ENCODE data around the gene MRPS15. TPM values are rescaled to one million over a fixed set of nuclear protein-coding genes. Genes with fewer than 3 reads are reported as not detected.

The MRPS15 gene
- polyA plus RNA-seq, 4 donors = 68.2 to 122 (median 109) TPM

DNA sequence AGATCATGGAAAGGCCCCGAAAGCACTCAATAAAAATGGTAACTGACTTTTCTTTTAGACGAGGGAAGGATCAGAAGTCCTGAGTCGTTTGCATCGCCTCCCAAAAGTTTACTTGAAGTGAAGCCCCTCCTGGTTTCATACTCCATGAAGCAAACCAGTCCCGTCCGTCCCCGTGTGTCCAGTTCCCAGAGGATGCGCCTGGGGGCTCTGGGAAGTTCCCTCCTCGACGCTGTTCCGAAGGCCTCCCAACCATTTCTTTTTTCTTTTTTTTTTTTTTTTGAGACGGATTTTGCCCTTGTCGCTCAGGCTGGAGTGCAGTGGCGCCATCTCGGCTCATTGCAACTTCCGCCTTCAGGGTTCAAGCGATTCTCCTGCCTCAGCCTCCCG is 13.3 kb downstream of the MRPS15 start:
- no peak for FAIRE-seq
- H3K36me3 ChIP-seq (ENCODE audit: control insufficient read depth in 3 of 3, insufficient read depth in 2 of 3, low read depth in 1 of 3, low read length in 3 of 3) = peaks cover 3 to 10% (median 7%) of the 10 kb centered on the region in 3 donors
- WGBS, 3 donors = 33 to 46% (median 38%) methylated on average over 17 to 18 of the region's 18 CpGs
- H3K9me3 ChIP-seq (ENCODE audit: control insufficient read depth in 2 of 2, insufficient read depth in 1 of 2, low read depth in 1 of 2, low read length in 1 of 2) = no peaks in the 10 kb centered on the region
- H3K27ac ChIP-seq (ENCODE audit: low read depth in 1 of 3, low read length in 2 of 3) = peak overlapping the region; percentile 65 to 96 (median 95)
- DNase-seq = no peak
- H3K27me3 ChIP-seq (ENCODE audit: control insufficient read depth in 3 of 3, insufficient read depth in 3 of 3, low read length in 3 of 3) = no peaks in the 10 kb centered on the region
- H3K4me3 ChIP-seq (ENCODE audit: low read depth in 1 of 3, low read length in 3 of 3) = peak overlapping the region; percentile 44 to 92 (median 78)
- peaks cover 0 to 6% (median 0%) of the 10 kb centered on the region in 3 donors for H3K4me1 ChIP-seq (ENCODE audit: control insufficient read depth in 3 of 3, insufficient read depth in 2 of 3, low read depth in 1 of 3, low read length in 2 of 3)

- peak within 1 kb of the TSS; percentile 65 to 96 (median 95) for H3K27ac ChIP-seq (ENCODE audit: low read depth in 1 of 3, low read length in 2 of 3)
- H3K4me3 ChIP-seq (ENCODE audit: low read depth in 1 of 3, low read length in 3 of 3) = peak within 1 kb of the TSS; percentile 44 to 92 (median 78)
- H3K27me3 ChIP-seq (ENCODE audit: control insufficient read depth in 3 of 3, insufficient read depth in 3 of 3, low read length in 3 of 3) = no peaks in the 10 kb centered on the region
- WGBS, 3 donors = 0 to 1% (median 0%) methylated on average over 37 to 48 of the region's 48 CpGs
- H3K9me3 ChIP-seq (ENCODE audit: control insufficient read depth in 2 of 2, insufficient read depth in 1 of 2, low read depth in 1 of 2, low read length in 1 of 2) = no peaks in the 10 kb centered on the region
- peaks cover 0 to 6% (median 0%) of the 10 kb centered on the region in 3 donors for H3K4me1 ChIP-seq (ENCODE audit: control insufficient read depth in 3 of 3, insufficient read depth in 2 of 3, low read depth in 1 of 3, low read length in 2 of 3)
- FAIRE-seq (no peak), DNase-seq (peak; percentile 97 to 98)
- H3K36me3 ChIP-seq (ENCODE audit: control insufficient read depth in 3 of 3, insufficient read depth in 2 of 3, low read depth in 1 of 3, low read length in 3 of 3) = peaks cover 1 to 5% (median 2%) of the 10 kb centered on the region in 3 donors
Observed at GRCh38 chr1:36450270-36450918, 13.8 kb downstream of the MRPS15 start, which contains the start of gene OSCP1. OSCP1 (minus strand) TSS chr1:36450451; CDS start chr1:36450369, 82 bp downstream.

DNA sequence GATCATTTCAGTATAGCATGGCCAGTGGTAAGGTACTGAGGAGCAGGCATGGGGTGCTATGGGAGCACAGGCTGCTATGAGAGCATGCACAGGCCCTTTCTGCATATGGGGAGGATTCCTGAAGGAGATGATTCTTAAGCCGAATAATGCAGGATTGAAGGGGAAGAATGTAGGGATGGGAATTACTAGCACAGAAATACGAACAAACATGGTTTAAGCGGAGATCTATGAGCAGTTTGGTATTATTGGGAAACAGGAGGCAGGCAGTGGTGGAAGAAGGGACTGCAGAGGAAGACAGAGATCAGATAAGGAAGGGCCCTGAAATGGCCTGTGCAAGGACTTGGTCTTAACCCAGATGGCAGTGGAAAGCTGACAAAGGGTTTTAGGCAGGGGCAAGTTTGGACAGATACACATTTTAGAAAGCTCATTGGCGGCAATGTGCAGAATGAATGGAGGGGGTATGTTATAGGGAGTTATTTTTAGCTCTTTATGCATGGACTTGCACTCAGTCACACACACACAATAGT is 15.6 kb downstream of the MRPS15 start:
- 88 to 93% (median 92%) methylated on average over 4 of the region's 4 CpGs for WGBS, 3 donors
- Histone ChIP-seq H3K4me3 (ENCODE audit: low read depth in 1 of 3, low read length in 3 of 3) (no peak overlapping the region), H3K27ac (ENCODE audit: low read depth in 1 of 3, low read length in 2 of 3) (no peak overlapping the region), H3K36me3 (ENCODE audit: control insufficient read depth in 3 of 3, insufficient read depth in 2 of 3, low read depth in 1 of 3, low read length in 3 of 3) (no peaks in the 10 kb centered on the region), H3K27me3 (ENCODE audit: control insufficient read depth in 3 of 3, insufficient read depth in 3 of 3, low read length in 3 of 3) (no peaks in the 10 kb centered on the region), H3K4me1 (ENCODE audit: control insufficient read depth in 3 of 3, insufficient read depth in 2 of 3, low read depth in 1 of 3, low read length in 2 of 3) (peaks cover 0 to 6% (median 0%) of the 10 kb centered on the region in 3 donors), H3K9me3 (ENCODE audit: control insufficient read depth in 2 of 2, insufficient read depth in 1 of 2, low read depth in 1 of 2, low read length in 1 of 2) (no peaks in the 10 kb centered on the region)
- DNase-seq (no peak), FAIRE-seq (no peak)

GRCh38 chr1:36447450-36447849 is 16.7 kb downstream of the MRPS15 start:
- Histone ChIP-seq H3K36me3 (ENCODE audit: control insufficient read depth in 3 of 3, insufficient read depth in 2 of 3, low read depth in 1 of 3, low read length in 3 of 3) (no peaks in the 10 kb centered on the region), H3K4me3 (ENCODE audit: low read depth in 1 of 3, low read length in 3 of 3) (no peak overlapping the region), H3K27ac (ENCODE audit: low read depth in 1 of 3, low read length in 2 of 3) (no peak overlapping the region), H3K4me1 (ENCODE audit: control insufficient read depth in 3 of 3, insufficient read depth in 2 of 3, low read depth in 1 of 3, low read length in 2 of 3) (peaks cover 0 to 6% (median 0%) of the 10 kb centered on the region in 3 donors), H3K27me3 (ENCODE audit: control insufficient read depth in 3 of 3, insufficient read depth in 3 of 3, low read length in 3 of 3) (no peaks in the 10 kb centered on the region), H3K9me3 (ENCODE audit: control insufficient read depth in 2 of 2, insufficient read depth in 1 of 2, low read depth in 1 of 2, low read length in 1 of 2) (no peaks in the 10 kb centered on the region)
- FAIRE-seq = no peak
- DNase-seq = no peak

GRCh38 chr1:36446746-36447145 is 17.4 kb downstream of the MRPS15 start:
- no peak overlapping the region for H3K4me3 ChIP-seq (ENCODE audit: low read depth in 1 of 3, low read length in 3 of 3)
- H3K36me3 ChIP-seq (ENCODE audit: control insufficient read depth in 3 of 3, insufficient read depth in 2 of 3, low read depth in 1 of 3, low read length in 3 of 3) = no peaks in the 10 kb centered on the region
- 62 to 80% (median 78%) methylated on average over 5 of the region's 5 CpGs for WGBS, 3 donors
- no peak for DNase-seq
- no peaks in the 10 kb centered on the region for H3K27me3 ChIP-seq (ENCODE audit: control insufficient read depth in 3 of 3, insufficient read depth in 3 of 3, low read length in 3 of 3)
- H3K9me3 ChIP-seq (ENCODE audit: control insufficient read depth in 2 of 2, insufficient read depth in 1 of 2, low read depth in 1 of 2, low read length in 1 of 2) = no peaks in the 10 kb centered on the region
- H3K27ac ChIP-seq (ENCODE audit: low read depth in 1 of 3, low read length in 2 of 3) = no peak overlapping the region
- FAIRE-seq = no peak
- H3K4me1 ChIP-seq (ENCODE audit: control insufficient read depth in 3 of 3, insufficient read depth in 2 of 3, low read depth in 1 of 3, low read length in 2 of 3) = peaks cover 0 to 6% (median 0%) of the 10 kb centered on the region in 3 donors

DNA sequence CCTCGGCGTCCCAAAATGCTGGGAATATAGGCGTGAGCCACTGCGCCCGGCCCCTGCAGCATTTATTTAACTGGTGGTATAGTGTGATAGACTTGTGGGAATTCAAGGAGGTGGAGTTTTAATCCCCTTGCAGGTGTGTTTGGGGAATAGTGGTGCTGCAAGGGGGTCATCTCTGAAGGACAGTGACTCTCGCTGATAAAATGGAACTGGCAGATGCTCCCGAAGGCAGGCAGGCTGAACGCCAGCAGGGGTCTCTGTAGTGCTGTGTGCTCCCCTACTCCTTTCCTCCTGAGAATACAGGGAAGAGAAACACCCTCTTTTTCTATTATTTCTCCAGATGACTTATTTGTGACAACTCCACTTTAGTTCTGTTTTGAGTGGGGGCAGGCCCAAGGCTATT is 17.9 kb downstream of the MRPS15 start:
- Histone ChIP-seq H3K27me3 (ENCODE audit: control insufficient read depth in 3 of 3, insufficient read depth in 3 of 3, low read length in 3 of 3) (no peaks in the 10 kb centered on the region), H3K27ac (ENCODE audit: low read depth in 1 of 3, low read length in 2 of 3) (no peak overlapping the region), H3K9me3 (ENCODE audit: control insufficient read depth in 2 of 2, insufficient read depth in 1 of 2, low read depth in 1 of 2, low read length in 1 of 2) (no peaks in the 10 kb centered on the region), H3K4me1 (ENCODE audit: control insufficient read depth in 3 of 3, insufficient read depth in 2 of 3, low read depth in 1 of 3, low read length in 2 of 3) (peaks cover 0 to 6% (median 0%) of the 10 kb centered on the region in 3 donors), H3K36me3 (ENCODE audit: control insufficient read depth in 3 of 3, insufficient read depth in 2 of 3, low read depth in 1 of 3, low read length in 3 of 3) (no peaks in the 10 kb centered on the region), H3K4me3 (ENCODE audit: low read depth in 1 of 3, low read length in 3 of 3) (no peak overlapping the region)
- WGBS, 3 donors = 59 to 78% (median 74%) methylated on average over 8 of the region's 8 CpGs
- FAIRE-seq = no peak
- no peak for DNase-seq

GRCh38 chr1:36443297-36443696 is 20.9 kb downstream of the MRPS15 start:
- H3K4me1 ChIP-seq (ENCODE audit: control insufficient read depth in 3 of 3, insufficient read depth in 2 of 3, low read depth in 1 of 3, low read length in 2 of 3) = no peaks in the 10 kb centered on the region
- WGBS, 3 donors = 72 to 87% (median 77%) methylated on average over 2 of the region's 2 CpGs
- no peaks in the 10 kb centered on the region for H3K27me3 ChIP-seq (ENCODE audit: control insufficient read depth in 3 of 3, insufficient read depth in 3 of 3, low read length in 3 of 3)
- no peak overlapping the region for H3K27ac ChIP-seq (ENCODE audit: low read depth in 1 of 3, low read length in 2 of 3)
- H3K9me3 ChIP-seq (ENCODE audit: control insufficient read depth in 2 of 2, insufficient read depth in 1 of 2, low read depth in 1 of 2, low read length in 1 of 2) = no peaks in the 10 kb centered on the region
- no peak for DNase-seq
- H3K4me3 ChIP-seq (ENCODE audit: low read depth in 1 of 3, low read length in 3 of 3) = no peak overlapping the region
- peaks cover 0 to 9% (median 0%) of the 10 kb centered on the region in 3 donors for H3K36me3 ChIP-seq (ENCODE audit: control insufficient read depth in 3 of 3, insufficient read depth in 2 of 3, low read depth in 1 of 3, low read length in 3 of 3)
- FAIRE-seq = no peak

DNA sequence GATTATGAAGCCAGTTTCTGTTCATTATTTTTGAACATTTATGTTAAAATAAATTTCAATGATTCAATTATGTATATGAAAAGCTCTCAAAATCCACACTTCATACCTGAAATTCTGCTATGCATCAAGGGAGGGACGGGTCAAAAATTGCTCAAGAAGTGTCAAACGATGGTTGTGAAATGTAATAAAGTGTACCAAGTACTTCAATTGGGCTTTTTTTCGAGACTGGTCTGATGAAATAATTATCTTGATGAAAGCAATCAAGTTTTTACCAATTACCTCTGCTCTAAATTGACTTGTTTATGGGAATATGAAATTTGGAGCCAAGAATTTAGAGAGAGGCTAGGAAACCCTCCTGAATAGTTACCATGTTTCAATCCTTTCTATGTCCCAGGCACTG is 21.8 kb downstream of the MRPS15 start:
- 67 to 75% (median 71%) methylated on average over 3 of the region's 3 CpGs for WGBS, 3 donors
- Histone ChIP-seq H3K27ac (ENCODE audit: low read depth in 1 of 3, low read length in 2 of 3) (no peak overlapping the region), H3K9me3 (ENCODE audit: control insufficient read depth in 2 of 2, insufficient read depth in 1 of 2, low read depth in 1 of 2, low read length in 1 of 2) (no peaks in the 10 kb centered on the region), H3K36me3 (ENCODE audit: control insufficient read depth in 3 of 3, insufficient read depth in 2 of 3, low read depth in 1 of 3, low read length in 3 of 3) (peaks cover 0 to 15% (median 0%) of the 10 kb centered on the region in 3 donors), H3K27me3 (ENCODE audit: control insufficient read depth in 3 of 3, insufficient read depth in 3 of 3, low read length in 3 of 3) (no peaks in the 10 kb centered on the region), H3K4me3 (ENCODE audit: low read depth in 1 of 3, low read length in 3 of 3) (no peak overlapping the region), H3K4me1 (ENCODE audit: control insufficient read depth in 3 of 3, insufficient read depth in 2 of 3, low read depth in 1 of 3, low read length in 2 of 3) (no peaks in the 10 kb centered on the region)
- FAIRE-seq = no peak
- DNase-seq = no peak

All from small intestine (tissue), 7 donors.